HG02759 (cell line): ENCODE measurements around the gene NPW.

Experiments
- ATAC-seq: cut with Tn5 transposase; IDR thresholded peaks from one replicate; pipeline ENCODE4 v1.9.1; 2021; ENCODE audit warnings: mild to moderate bottlenecking, moderate library complexity; ENCODE audit not compliant: unreplicated experiment

Gene NPW

GRCh38 chr16:2034696-2035430 lies 15.3 kb downstream of the NPW start:
- no peak for ATAC-seq

- ATAC-seq = no peak
Observed at GRCh38 chr16:2035431-2036199, 16.0 kb downstream of the NPW start.

GRCh38 chr16:2036200-2036966 lies 16.8 kb downstream of the NPW start:
- no peak for ATAC-seq

GRCh38 chr16:2037115-2037514 lies 17.5 kb downstream of the NPW start:
- no peak for ATAC-seq

- ATAC-seq = no peak
Observed at GRCh38 chr16:2037647-2038381, 18.2 kb downstream of the NPW start.

- ATAC-seq = no peak
Observed at GRCh38 chr16:2038382-2039231, 19.0 kb downstream of the NPW start.

GRCh38 chr16:2039274-2040031 lies 19.9 kb downstream of the NPW start:
- no peak for ATAC-seq

- no peak for ATAC-seq
Observed at GRCh38 chr16:2040041-2040786, 20.6 kb downstream of the NPW start.

- ATAC-seq = no peak
Observed at GRCh38 chr16:2040787-2041522, 21.4 kb downstream of the NPW start.

GRCh38 chr16:2042171-2042985 lies 22.8 kb downstream of the NPW start:
- no peak for ATAC-seq

- no peak for ATAC-seq
Observed at GRCh38 chr16:2042986-2043666, 23.5 kb downstream of the NPW start.

- no peak for ATAC-seq
Observed at GRCh38 chr16:2043667-2044451, 24.3 kb downstream of the NPW start.

GRCh38 chr16:2044541-2044940 lies 25.0 kb downstream of the NPW start:
- ATAC-seq = no peak

- no peak for ATAC-seq
Observed at GRCh38 chr16:2045965-2046892, 26.6 kb downstream of the NPW start.

GRCh38 chr16:2046893-2047329 lies 27.3 kb downstream of the NPW start:
- no peak for ATAC-seq
